SK-N-SH (cell line): ENCODE measurements around the gene MRNIP.

Source experiments
- GATA2 ChIP-seq: sonication (generic); formaldehyde crosslinking; IDR thresholded peaks from 2 replicates; pipeline ENCODE4 v1.5.0; 2020; ENCODE audit warnings: mild to moderate bottlenecking, missing genetic modification reagents
- TF ChIP-seq, protein P1 (sequence below): fragments of 200-600 bp; sonication (generic); IDR thresholded peaks from 2 replicates; pipeline ENCODE4 v1.6.1; 2017; ENCODE audit warnings: antibody characterized with exemption, mild to moderate bottlenecking, moderate library complexity

DNA sequence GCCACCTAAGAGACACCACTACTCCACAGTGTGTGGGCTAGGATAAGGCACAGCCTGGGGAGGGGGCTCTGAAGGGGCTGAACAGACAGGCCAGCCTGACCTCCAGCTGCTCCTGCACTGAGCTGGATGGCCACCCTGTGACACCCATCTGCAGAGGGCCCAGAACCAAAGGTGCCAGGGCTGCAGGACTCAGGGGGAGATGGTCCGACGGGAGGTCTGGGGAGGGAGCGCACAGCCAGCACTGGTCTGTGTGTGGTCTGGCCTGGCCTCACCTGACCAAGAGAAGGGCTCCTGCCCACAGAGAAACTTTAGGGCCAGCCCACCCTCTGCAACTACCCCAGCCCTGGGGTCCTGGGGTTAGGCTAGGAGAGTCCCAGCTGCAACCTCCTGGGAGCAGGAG is 64.0 kb downstream of the MRNIP start:
- TF ChIP-seq, protein P1, sequence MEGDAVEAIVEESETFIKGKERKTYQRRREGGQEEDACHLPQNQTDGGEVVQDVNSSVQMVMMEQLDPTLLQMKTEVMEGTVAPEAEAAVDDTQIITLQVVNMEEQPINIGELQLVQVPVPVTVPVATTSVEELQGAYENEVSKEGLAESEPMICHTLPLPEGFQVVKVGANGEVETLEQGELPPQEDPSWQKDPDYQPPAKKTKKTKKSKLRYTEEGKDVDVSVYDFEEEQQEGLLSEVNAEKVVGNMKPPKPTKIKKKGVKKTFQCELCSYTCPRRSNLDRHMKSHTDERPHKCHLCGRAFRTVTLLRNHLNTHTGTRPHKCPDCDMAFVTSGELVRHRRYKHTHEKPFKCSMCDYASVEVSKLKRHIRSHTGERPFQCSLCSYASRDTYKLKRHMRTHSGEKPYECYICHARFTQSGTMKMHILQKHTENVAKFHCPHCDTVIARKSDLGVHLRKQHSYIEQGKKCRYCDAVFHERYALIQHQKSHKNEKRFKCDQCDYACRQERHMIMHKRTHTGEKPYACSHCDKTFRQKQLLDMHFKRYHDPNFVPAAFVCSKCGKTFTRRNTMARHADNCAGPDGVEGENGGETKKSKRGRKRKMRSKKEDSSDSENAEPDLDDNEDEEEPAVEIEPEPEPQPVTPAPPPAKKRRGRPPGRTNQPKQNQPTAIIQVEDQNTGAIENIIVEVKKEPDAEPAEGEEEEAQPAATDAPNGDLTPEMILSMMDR, result no peak
- TF ChIP-seq GATA2 (CRISPR knock-in tag), result no peak
